Measurements from ENCODE around the gene F2RL2. TPM values are rescaled to one million over a fixed set of nuclear protein-coding genes. Genes with fewer than 3 reads are reported as not detected.

The F2RL2 gene
- total RNA-seq, 1 experiment from 2014 or later: not detected

DNA sequence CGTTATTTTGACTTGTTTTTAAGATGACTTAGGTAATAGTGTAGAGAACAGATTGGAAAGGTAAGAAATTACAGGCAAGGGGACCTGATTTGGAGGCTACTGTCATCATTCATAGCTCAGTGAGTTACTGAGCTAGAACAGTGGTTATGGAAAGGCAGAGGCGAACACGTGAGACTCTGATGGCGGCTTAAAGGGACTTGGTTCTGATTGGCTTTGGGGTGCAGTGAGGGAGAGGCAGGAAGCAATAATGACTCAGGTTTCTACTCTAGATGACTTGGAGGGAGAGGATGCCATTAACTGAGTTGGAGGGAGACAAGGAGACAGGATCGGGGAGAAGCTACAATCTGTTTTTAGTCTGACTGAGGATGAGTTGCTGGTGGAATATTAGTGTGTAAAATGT, 3.0 kb downstream of the F2RL2 start:
- Histone ChIP-seq H4K5ac (ENCODE audit: insufficient read length, low read depth, low read length) (no peak overlapping the region), H3K4ac (ENCODE audit: low read depth, low read length) (no peak overlapping the region), H4K20me1 (ENCODE audit: control insufficient read depth, insufficient read depth, insufficient read length) (no peaks in the 10 kb centered on the region), H3K79me1 (ENCODE audit: insufficient read depth, low read depth, low read length, poor library complexity, severe bottlenecking) (no peaks in the 10 kb centered on the region), H3K4me1 (ENCODE audit: insufficient read depth, low read length) (0 out of 2 replicates have a peak, but pooled peaks cover 3% of the 10 kb centered on the region), H4K91ac (ENCODE audit: insufficient read length, low read depth, low read length) (no peak overlapping the region), H3K18ac (ENCODE audit: insufficient read length, low read depth, low read length) (no peak overlapping the region), H2BK20ac (ENCODE audit: low read depth, low read length, poor library complexity, severe bottlenecking) (no peak overlapping the region), H3K9ac (ENCODE audit: extremely low read depth, insufficient read length, low read length) (no peak overlapping the region), H2BK15ac (ENCODE audit: low read depth, low read length) (no peak overlapping the region), H2BK120ac (ENCODE audit: low read depth, low read length, poor library complexity, severe bottlenecking) (no peak overlapping the region), H3K27me3 (ENCODE audit: insufficient read depth, low read length) (no peaks in the 10 kb centered on the region), H3K4me2 (ENCODE audit: insufficient read depth, insufficient read length, low read length) (no peak overlapping the region), H3K14ac (ENCODE audit: insufficient read depth, low read length) (no peak overlapping the region), H2AFZ (ENCODE audit: low read length) (no peak overlapping the region), H4K8ac (replicated peaks; ENCODE audit: insufficient read length, low read depth, low read length) (no peak overlapping the region), H3K56ac (ENCODE audit: insufficient read length, low read depth, low read length) (no peak overlapping the region), H3K23ac (ENCODE audit: insufficient read length, low read depth, low read length) (no peak overlapping the region), H3K9me3 (ENCODE audit: control insufficient read depth, low read depth, low read length) (no peaks in the 10 kb centered on the region), H3K27ac (ENCODE audit: insufficient read length, low read depth, low read length) (no peak overlapping the region), H3K79me2 (ENCODE audit: insufficient read depth, low read length) (no peaks in the 10 kb centered on the region), H3T11ph (ENCODE audit: low read length) (no peak overlapping the region), H3K23me2 (ENCODE audit: insufficient read length, low read depth, low read length, poor library complexity, severe bottlenecking) (no peaks in the 10 kb centered on the region), H2BK12ac (ENCODE audit: insufficient read length, low read depth, low read length) (no peak overlapping the region), H2BK5ac (ENCODE audit: insufficient read length, low read length) (no peak overlapping the region), H2AK5ac (ENCODE audit: insufficient read length, low read length) (no peak overlapping the region)
- no peaks in the 10 kb centered on the region for H3K9me3 Mint-ChIP-seq
- no CpG with 5 or more reads among the region's 5 CpGs for WGBS (ENCODE audit: extremely low coverage, insufficient read length, low lambda C conversion rate)
- H3K27ac Mint-ChIP-seq: peak overlapping the region in 2 of 3 experiments; percentile 1 to 9; a peak in 2 of 7 replicates
- H3K4me1 Mint-ChIP-seq: peaks cover 11 to 16% of the 10 kb centered on the region in 2 experiments
- no peak overlapping the region for H3K4me3 Mint-ChIP-seq
- no peak for DNase-seq
- TF ChIP-seq, protein P1, sequence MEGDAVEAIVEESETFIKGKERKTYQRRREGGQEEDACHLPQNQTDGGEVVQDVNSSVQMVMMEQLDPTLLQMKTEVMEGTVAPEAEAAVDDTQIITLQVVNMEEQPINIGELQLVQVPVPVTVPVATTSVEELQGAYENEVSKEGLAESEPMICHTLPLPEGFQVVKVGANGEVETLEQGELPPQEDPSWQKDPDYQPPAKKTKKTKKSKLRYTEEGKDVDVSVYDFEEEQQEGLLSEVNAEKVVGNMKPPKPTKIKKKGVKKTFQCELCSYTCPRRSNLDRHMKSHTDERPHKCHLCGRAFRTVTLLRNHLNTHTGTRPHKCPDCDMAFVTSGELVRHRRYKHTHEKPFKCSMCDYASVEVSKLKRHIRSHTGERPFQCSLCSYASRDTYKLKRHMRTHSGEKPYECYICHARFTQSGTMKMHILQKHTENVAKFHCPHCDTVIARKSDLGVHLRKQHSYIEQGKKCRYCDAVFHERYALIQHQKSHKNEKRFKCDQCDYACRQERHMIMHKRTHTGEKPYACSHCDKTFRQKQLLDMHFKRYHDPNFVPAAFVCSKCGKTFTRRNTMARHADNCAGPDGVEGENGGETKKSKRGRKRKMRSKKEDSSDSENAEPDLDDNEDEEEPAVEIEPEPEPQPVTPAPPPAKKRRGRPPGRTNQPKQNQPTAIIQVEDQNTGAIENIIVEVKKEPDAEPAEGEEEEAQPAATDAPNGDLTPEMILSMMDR (conservative IDR thresholded peaks at IDR 0.05): no peak
- no peaks in the 10 kb centered on the region for H3K36me3 Mint-ChIP-seq (ENCODE audit: insufficient read depth in 1 of 3, low read depth in 3 of 3)
- H3K27me3 Mint-ChIP-seq (ENCODE audit: low read depth): no peaks in the 10 kb centered on the region

Measured in H9 (cell line).